ENCODE data around the gene LGR5.

The LGR5 gene

DNA sequence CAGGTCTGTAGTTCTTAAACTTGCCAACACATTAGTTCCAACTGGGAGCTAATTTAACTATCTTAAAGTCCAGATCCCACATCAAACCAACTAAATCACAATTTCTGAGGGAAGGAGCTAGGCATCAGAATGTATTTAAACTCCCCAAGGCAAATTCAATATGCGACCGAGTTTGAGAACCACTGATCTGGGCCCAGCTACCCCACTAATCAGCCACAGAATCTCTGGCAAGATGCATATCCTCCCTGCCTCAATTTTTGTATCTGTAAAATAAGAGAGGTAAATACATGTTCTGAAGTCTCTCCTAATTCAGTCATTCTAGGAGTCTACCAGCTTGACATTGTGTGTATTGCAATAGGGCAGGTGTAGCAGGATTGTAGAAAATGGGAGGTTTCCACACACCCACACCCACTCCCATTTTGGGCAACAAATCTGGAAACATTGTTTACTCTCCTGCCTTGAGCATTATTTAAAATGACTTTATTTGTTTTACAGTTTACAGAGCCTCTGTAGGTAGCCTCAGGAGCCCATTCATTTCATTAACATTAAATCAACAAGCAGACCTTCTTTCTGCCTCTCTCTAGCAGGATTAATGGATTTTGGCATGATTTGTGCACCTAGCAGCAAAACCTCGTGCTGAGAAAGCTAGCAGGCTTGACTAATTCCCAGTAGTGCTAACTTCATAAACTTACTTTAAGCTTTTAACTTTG lies 15.6 kb downstream of the LGR5 start:
- Histone ChIP-seq H3K27ac (ENCODE audit: low read depth, low read length) (no peak overlapping the region), H3K27me3 (ENCODE audit: control insufficient read depth in 1 of 2, insufficient read depth in 2 of 2, low read length in 2 of 2) (no peaks in the 10 kb centered on the region), H3K9me3 (ENCODE audit: low read length) (no peaks in the 10 kb centered on the region), H3K9ac (ENCODE audit: low read length) (no peak overlapping the region), H3K4me3 (ENCODE audit: low read depth in 1 of 2, low read length in 2 of 2) (no peak overlapping the region), H3K36me3 (ENCODE audit: insufficient read depth, low read length) (no peaks in the 10 kb centered on the region), H3K4me1 (ENCODE audit: insufficient read depth, low read length) (no peaks in the 10 kb centered on the region)

DNA sequence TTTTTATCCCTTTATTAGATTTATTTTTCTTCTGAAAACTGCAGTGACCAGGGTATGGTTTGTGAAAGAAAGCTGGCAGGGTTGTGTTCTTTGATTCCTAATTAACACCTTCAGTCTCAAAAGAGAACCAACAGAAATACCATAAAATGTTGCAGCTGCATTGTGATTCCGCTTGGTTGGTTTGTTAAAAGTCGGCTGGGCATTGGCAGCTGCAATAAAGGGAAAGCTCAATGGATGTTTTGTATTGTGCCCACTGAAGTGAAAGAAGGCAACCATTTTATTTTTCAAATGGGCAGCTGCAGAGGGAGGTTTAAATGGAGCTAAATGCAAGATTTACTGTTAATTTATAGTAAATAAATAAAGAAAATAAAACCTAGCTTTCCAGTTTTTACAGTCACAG lies 16.7 kb downstream of the LGR5 start:
- no peak overlapping the region for H3K4me3 ChIP-seq (ENCODE audit: low read depth in 1 of 2, low read length in 2 of 2)
- H3K27me3 ChIP-seq (ENCODE audit: control insufficient read depth in 1 of 2, insufficient read depth in 2 of 2, low read length in 2 of 2), result no peaks in the 10 kb centered on the region
- no peaks in the 10 kb centered on the region for H3K36me3 ChIP-seq (ENCODE audit: insufficient read depth, low read length)
- no peaks in the 10 kb centered on the region for H3K9me3 ChIP-seq (ENCODE audit: low read length)
- H3K9ac ChIP-seq (ENCODE audit: low read length), result no peak overlapping the region
- H3K4me1 ChIP-seq (ENCODE audit: insufficient read depth, low read length), result no peaks in the 10 kb centered on the region
- H3K27ac ChIP-seq (ENCODE audit: low read depth, low read length), result no peak overlapping the region

DNA sequence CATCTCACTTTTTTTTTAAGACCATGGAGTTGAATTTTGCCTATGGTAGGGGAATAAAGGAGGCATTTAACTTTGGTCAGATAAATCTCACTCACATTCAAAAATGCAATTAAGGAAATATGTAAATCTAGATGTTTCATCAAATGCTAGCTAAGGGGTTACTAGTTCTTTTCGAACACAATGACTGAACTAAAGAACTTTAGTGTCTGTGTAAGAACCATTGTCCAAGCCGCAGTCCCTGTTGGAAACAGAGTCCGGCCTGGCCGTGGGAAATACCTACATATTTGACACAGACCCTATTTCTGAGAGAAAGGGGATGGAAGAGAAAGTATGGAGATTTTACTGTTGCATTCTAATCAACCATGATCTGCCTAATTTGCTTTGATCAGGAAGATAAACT lies 17.4 kb downstream of the LGR5 start:
- Histone ChIP-seq H3K27me3 (ENCODE audit: control insufficient read depth in 1 of 2, insufficient read depth in 2 of 2, low read length in 2 of 2) (no peaks in the 10 kb centered on the region), H3K4me1 (ENCODE audit: insufficient read depth, low read length) (no peaks in the 10 kb centered on the region), H3K4me3 (ENCODE audit: low read depth in 1 of 2, low read length in 2 of 2) (no peak overlapping the region), H3K27ac (ENCODE audit: low read depth, low read length) (no peak overlapping the region), H3K9ac (ENCODE audit: low read length) (no peak overlapping the region), H3K36me3 (ENCODE audit: insufficient read depth, low read length) (no peaks in the 10 kb centered on the region), H3K9me3 (ENCODE audit: low read length) (no peaks in the 10 kb centered on the region)

DNA sequence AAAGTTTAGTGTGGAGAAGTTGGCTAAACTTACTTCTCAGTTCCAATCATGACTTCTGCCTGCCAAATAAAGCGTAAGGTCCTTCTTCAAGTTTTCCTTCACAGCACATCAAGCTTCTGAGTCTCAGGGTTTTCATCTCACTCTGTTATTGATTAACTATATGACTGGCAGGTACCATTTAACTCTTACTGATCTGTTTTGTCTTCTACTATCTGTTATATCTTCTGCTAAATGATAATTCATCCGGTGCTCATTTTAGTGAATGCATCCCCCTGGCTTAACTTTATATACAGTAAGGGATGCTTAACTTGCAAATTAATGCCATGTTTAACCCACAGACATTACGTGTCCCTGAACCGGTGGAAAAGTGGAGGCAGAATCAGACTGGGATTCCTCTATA lies 20.7 kb downstream of the LGR5 start:
- Histone ChIP-seq H3K27me3 (ENCODE audit: control insufficient read depth in 1 of 2, insufficient read depth in 2 of 2, low read length in 2 of 2) (no peaks in the 10 kb centered on the region), H3K9me3 (ENCODE audit: low read length) (no peaks in the 10 kb centered on the region), H3K4me3 (ENCODE audit: low read depth in 1 of 2, low read length in 2 of 2) (no peak overlapping the region), H3K36me3 (ENCODE audit: insufficient read depth, low read length) (no peaks in the 10 kb centered on the region), H3K27ac (ENCODE audit: low read depth, low read length) (no peak overlapping the region), H3K4me1 (ENCODE audit: insufficient read depth, low read length) (no peaks in the 10 kb centered on the region), H3K9ac (ENCODE audit: low read length) (no peak overlapping the region)

DNA sequence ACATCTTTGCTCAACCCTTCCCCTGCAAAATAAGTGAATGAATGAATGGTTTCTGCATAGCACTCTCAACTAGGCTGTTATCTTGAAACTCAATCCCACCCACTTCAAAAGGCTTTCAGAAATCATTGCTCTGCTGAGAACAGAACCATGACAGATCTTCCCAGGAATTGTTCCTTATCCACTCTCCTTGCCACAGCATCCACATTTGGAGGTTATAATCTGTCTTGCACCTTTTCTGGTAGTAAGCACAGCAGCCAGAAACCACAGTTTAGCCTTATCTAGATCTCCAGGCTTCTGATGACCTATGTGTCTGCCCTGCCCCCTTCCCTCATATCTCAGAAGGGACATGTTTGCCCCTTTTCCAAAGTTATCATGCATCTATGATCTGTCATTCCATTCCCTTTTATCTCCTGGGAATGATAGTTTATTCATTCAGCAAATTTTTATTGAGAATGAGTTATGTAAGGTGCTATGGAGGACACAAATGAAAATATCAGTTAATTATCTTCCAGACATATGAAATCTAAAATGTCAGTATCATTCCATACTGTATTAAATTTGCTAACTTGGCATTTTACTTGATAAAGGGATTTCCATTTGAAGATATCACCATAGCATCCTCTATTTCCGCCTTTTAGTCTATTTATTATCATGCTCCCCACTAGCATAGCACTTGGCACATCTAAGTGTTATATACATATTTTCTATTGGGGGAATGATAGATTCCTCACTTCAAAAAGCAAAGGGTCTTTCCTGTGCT lies 21.4 kb downstream of the LGR5 start:
- Histone ChIP-seq H3K9me3 (ENCODE audit: low read length) (no peaks in the 10 kb centered on the region), H3K36me3 (ENCODE audit: insufficient read depth, low read length) (no peaks in the 10 kb centered on the region), H3K27ac (ENCODE audit: low read depth, low read length) (no peak overlapping the region), H3K27me3 (ENCODE audit: control insufficient read depth in 1 of 2, insufficient read depth in 2 of 2, low read length in 2 of 2) (no peaks in the 10 kb centered on the region), H3K4me3 (ENCODE audit: low read depth in 1 of 2, low read length in 2 of 2) (no peak overlapping the region), H3K9ac (ENCODE audit: low read length) (no peak overlapping the region), H3K4me1 (ENCODE audit: insufficient read depth, low read length) (no peaks in the 10 kb centered on the region)

DNA sequence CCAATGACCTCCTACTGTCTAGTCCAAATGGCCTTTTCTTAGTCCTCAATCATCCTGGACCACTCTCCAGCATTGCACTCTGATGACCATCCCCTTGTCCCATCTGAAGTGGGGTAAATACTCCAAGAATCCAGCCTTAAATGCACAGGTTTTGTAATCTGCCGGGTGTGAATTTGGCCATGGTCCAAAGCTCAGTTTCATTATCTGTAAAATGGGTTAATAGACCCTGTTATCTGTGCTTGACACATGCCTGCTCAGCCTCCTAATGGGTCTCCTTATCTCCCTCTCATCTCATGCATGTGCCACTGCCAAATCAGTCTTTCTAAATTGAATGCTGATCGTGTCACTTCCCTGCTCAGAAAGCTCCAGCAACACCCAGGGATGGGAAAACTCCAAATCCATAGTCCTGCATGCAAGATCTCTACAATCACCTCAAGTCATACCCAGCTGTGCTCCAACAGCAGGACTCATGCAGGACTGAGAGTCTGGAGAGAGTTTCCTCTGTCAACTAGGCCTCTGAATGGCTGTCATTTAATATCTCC lies 22.3 kb downstream of the LGR5 start:
- Histone ChIP-seq H3K4me3 (ENCODE audit: low read depth in 1 of 2, low read length in 2 of 2) (no peak overlapping the region), H3K9ac (ENCODE audit: low read length) (no peak overlapping the region), H3K27me3 (ENCODE audit: control insufficient read depth in 1 of 2, insufficient read depth in 2 of 2, low read length in 2 of 2) (no peaks in the 10 kb centered on the region), H3K27ac (ENCODE audit: low read depth, low read length) (no peak overlapping the region), H3K36me3 (ENCODE audit: insufficient read depth, low read length) (no peaks in the 10 kb centered on the region), H3K9me3 (ENCODE audit: low read length) (no peaks in the 10 kb centered on the region), H3K4me1 (ENCODE audit: insufficient read depth, low read length) (no peaks in the 10 kb centered on the region)

DNA sequence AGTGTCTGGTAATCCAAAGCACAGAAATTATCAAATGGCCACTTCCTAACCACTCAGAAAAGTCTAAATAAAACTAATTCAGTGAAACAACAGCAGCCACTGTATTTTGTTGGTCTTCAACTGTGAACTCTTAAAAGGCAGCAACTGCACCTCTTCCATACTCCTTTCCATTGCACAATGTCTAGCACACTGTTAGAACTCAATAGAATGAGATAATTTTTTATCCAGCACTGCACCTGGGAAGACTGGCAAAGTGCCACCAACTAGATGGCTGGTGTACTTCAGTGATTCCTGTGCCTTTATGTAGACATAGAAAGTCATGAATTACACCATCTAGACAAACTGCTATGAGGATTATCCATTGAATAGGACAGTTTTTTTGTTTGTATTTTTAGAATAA lies 26.2 kb downstream of the LGR5 start:
- H3K27me3 ChIP-seq (ENCODE audit: control insufficient read depth in 1 of 2, insufficient read depth in 2 of 2, low read length in 2 of 2), result no peaks in the 10 kb centered on the region
- H3K4me1 ChIP-seq (ENCODE audit: insufficient read depth, low read length), result no peaks in the 10 kb centered on the region
- H3K36me3 ChIP-seq (ENCODE audit: insufficient read depth, low read length), result no peaks in the 10 kb centered on the region
- no peak overlapping the region for H3K9ac ChIP-seq (ENCODE audit: low read length)
- H3K27ac ChIP-seq (ENCODE audit: low read depth, low read length), result no peak overlapping the region
- no peaks in the 10 kb centered on the region for H3K9me3 ChIP-seq (ENCODE audit: low read length)
- H3K4me3 ChIP-seq (ENCODE audit: low read depth in 1 of 2, low read length in 2 of 2), result no peak overlapping the region

DNA sequence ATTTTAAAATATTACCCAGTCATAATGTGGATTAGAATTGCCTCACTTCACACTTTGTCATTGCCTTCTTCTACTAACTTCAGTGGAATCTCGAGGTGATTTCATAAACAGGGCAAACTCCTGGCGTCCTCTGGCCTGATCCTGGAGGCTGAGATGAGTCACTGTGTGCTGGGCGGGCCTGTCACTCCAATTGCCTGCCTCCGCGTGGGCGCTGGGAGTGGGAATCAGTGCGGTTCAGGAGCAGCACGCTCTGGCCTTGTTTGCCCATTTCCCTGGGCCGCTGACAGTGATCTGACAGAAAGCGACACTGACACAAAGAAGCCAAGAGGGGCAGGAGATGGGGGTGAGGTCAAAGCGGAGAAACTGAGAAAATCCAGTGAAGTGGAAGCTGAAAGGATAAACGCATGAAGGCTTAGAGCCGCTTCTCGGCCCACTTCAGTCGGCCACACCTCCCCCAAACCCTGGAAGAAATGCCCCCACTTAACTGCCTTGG lies 29.7 kb downstream of the LGR5 start:
- H3K27ac ChIP-seq (ENCODE audit: low read depth, low read length), result no peak overlapping the region
- H3K27me3 ChIP-seq (ENCODE audit: control insufficient read depth in 1 of 2, insufficient read depth in 2 of 2, low read length in 2 of 2), result no peaks in the 10 kb centered on the region
- H3K9me3 ChIP-seq (ENCODE audit: low read length), result no peaks in the 10 kb centered on the region
- no peak overlapping the region for H3K9ac ChIP-seq (ENCODE audit: low read length)
- no peaks in the 10 kb centered on the region for H3K36me3 ChIP-seq (ENCODE audit: insufficient read depth, low read length)
- no peak overlapping the region for H3K4me3 ChIP-seq (ENCODE audit: low read depth in 1 of 2, low read length in 2 of 2)
- no peaks in the 10 kb centered on the region for H3K4me1 ChIP-seq (ENCODE audit: insufficient read depth, low read length)

DNA sequence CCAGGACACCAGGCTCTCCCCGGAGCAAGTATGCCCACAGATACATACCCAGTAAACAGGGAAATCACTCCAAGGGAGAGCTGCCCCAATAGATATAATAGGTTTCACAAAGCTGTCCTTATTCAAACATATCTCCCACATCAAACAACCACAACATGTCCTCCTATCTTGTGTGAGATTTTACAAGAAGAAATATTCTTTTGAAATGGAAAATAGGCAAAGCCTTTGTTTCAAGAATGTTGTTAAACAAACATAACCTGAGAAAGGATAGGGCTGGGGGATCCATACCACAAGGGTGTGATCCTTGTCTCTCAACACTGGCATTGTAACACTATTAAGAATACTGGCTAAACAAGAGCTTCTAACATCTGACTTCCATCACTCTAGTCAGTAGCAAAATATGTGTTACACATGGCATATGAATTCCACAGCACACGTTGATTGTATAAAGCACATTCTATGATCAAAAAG lies 32.9 kb downstream of the LGR5 start:
- Histone ChIP-seq H3K9ac (ENCODE audit: low read length) (no peak overlapping the region), H3K27me3 (ENCODE audit: control insufficient read depth in 1 of 2, insufficient read depth in 2 of 2, low read length in 2 of 2) (no peaks in the 10 kb centered on the region), H3K4me3 (ENCODE audit: low read depth in 1 of 2, low read length in 2 of 2) (no peak overlapping the region), H3K9me3 (ENCODE audit: low read length) (no peaks in the 10 kb centered on the region), H3K27ac (ENCODE audit: low read depth, low read length) (no peak overlapping the region), H3K36me3 (ENCODE audit: insufficient read depth, low read length) (no peaks in the 10 kb centered on the region), H3K4me1 (ENCODE audit: insufficient read depth, low read length) (no peaks in the 10 kb centered on the region)

DNA sequence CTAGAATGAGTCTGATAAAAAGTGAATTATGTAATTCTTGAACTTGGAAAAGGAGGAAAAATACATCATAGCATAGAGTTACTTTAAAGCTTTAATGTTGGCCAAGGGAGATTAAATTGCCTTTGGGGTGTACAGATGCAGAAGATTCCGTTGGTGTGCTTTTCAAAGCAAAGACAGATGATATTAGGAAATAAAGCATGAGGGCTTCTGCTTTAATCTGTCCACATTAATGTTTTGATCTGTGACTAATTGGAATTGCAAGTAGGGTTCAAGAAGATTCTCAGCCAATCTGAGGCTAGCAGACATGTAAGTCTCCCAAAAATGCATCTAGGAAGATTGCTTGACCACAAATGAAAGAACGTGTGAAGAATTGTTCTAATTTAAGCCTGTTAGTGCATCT lies 35.2 kb downstream of the LGR5 start:
- Histone ChIP-seq H3K9ac (ENCODE audit: low read length) (no peak overlapping the region), H3K27ac (ENCODE audit: low read depth, low read length) (no peak overlapping the region), H3K4me1 (ENCODE audit: insufficient read depth, low read length) (no peaks in the 10 kb centered on the region), H3K4me3 (ENCODE audit: low read depth in 1 of 2, low read length in 2 of 2) (no peak overlapping the region), H3K36me3 (ENCODE audit: insufficient read depth, low read length) (no peaks in the 10 kb centered on the region), H3K27me3 (ENCODE audit: control insufficient read depth in 1 of 2, insufficient read depth in 2 of 2, low read length in 2 of 2) (no peaks in the 10 kb centered on the region), H3K9me3 (ENCODE audit: low read length) (no peaks in the 10 kb centered on the region)

DNA sequence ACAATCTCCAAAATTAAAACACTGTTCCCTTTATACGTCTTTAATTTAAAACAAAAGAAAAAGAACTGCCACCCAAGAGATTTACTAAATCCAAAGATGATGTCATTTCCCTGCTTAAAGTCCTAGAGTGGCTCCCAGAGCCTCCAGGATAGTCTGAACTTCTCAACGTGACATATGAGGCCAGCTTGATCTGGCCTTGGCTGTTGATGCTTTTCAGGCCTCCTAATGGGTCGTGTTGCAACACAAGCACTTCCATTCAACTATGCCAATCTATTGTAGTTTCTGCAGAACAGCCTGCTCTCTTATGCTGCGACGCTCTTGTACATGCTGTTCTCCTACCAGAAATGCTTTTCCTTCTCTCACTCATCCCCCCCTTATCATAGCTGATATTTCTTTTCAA lies 35.7 kb downstream of the LGR5 start:
- no peak overlapping the region for H3K4me3 ChIP-seq (ENCODE audit: low read depth in 1 of 2, low read length in 2 of 2)
- H3K4me1 ChIP-seq (ENCODE audit: insufficient read depth, low read length), result no peaks in the 10 kb centered on the region
- no peaks in the 10 kb centered on the region for H3K9me3 ChIP-seq (ENCODE audit: low read length)
- no peak overlapping the region for H3K27ac ChIP-seq (ENCODE audit: low read depth, low read length)
- H3K36me3 ChIP-seq (ENCODE audit: insufficient read depth, low read length), result no peaks in the 10 kb centered on the region
- no peak overlapping the region for H3K9ac ChIP-seq (ENCODE audit: low read length)
- H3K27me3 ChIP-seq (ENCODE audit: control insufficient read depth in 1 of 2, insufficient read depth in 2 of 2, low read length in 2 of 2), result no peaks in the 10 kb centered on the region
